Left ventricle myocardium inferior (tissue), 1 donor: Measurements from ENCODE around the gene NCKAP5. TPM values are rescaled to one million over a fixed set of nuclear protein-coding genes. Genes with fewer than 3 reads are reported as not detected.

ENCODE experiments used
- DNase-seq: peaks from one replicate; pipeline ENCODE4 v3.0.0-alpha.2; 2020
- H3K27ac ChIP-seq: fragments of 200-600 bp; replicated peaks from 2 replicates; pipeline ENCODE4 v1.8.0; 2021
- H3K27me3 ChIP-seq: fragments of 200-600 bp; 2 replicates; pipeline ENCODE4 v1.8.0; 2021; ENCODE audit warnings: low read depth
- H3K36me3 ChIP-seq: fragments of 200-600 bp; 2 replicates; pipeline ENCODE4 v1.8.0; 2021
- H3K4me1 ChIP-seq: fragments of 200-600 bp; 2 replicates; pipeline ENCODE4 v1.8.0; 2021
- H3K4me3 ChIP-seq: fragments of 200-600 bp; 2 replicates; pipeline ENCODE4 v1.8.0; 2021; ENCODE audit warnings: mild to moderate bottlenecking, moderate library complexity
- H3K9me3 ChIP-seq: fragments of 200-600 bp; replicated peaks from 2 replicates; pipeline ENCODE4 v1.8.0; 2021
- intact Hi-C: fragments of 100-400 bp; cut with micrococcal nuclease; formaldehyde crosslinking; loops from one replicate; pipeline ENCODE4 v1.11.0; 2022
- total RNA-seq: library from RNA; stranded (reverse); fragmentation: NEBNext Ultra II Directional; extraction: Animal tissue kit (Norgen Biotek cat#: 25700); gene quantifications from one replicate; pipeline ENCODE4 v1.2.1, GENCODE V29; 2021
- TF ChIP-seq, protein P1 (sequence below): fragments of 200-600 bp; IDR thresholded peaks from 2 replicates; pipeline ENCODE4 v1.8.0; 2021; ENCODE audit warnings: antibody characterized with exemption, mild to moderate bottlenecking, borderline replicate concordance
- donor health status: DM: no; HTN: yes; CAD: no; lungs with severe emphysema.

The NCKAP5 gene
- total RNA-seq, 1 donor from 2014 or later = 6.0 TPM

DNA sequence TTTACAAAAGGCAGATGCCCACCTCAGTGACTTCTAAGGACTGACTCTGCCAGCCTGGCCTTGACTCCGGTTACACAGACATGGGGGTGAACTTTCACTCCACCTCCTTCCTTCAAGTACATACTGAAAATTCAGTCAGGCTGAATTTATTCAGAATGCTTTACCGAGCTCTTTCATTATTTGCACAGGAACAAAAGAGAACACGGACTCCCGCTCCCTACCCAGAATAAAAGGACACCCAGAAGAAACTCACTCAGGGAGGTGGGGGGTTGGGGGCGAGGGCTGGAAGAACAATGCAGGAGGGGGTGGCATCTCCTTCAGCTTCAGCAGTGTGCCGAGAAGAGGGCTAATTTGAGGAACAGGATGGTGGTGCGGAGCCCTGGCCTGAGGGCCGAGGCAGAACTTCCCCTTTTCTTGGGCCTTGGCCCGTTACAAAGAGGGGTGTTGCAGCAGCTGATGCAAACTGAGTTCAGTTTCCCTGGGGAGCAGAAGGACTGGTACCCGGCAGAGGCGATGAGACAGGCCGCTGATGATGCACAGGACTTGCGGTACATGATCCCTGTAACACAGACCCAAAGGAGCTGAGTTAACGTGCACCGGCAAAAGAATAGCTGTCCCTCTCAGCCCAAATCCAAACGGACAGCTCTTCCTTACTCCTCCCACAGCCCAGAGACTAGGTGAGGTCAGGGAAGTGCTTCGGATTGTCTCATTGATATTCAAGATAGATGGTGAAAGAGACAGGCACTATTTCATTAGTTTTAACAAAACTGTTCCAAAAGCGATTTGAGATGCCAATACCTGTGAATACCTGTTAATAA, 922.3 kb downstream of the NCKAP5 start:
- intact Hi-C loops = no loop called here
- Histone ChIP-seq H3K9me3 (no peaks in the 10 kb centered on the region), H3K36me3 (no peaks in the 10 kb centered on the region), H3K4me3 (no peak overlapping the region), H3K27me3 (peaks cover 48% of the 10 kb centered on the region), H3K27ac (no peak overlapping the region), H3K4me1 (peaks cover 8% of the 10 kb centered on the region)
- TF ChIP-seq, protein P1, sequence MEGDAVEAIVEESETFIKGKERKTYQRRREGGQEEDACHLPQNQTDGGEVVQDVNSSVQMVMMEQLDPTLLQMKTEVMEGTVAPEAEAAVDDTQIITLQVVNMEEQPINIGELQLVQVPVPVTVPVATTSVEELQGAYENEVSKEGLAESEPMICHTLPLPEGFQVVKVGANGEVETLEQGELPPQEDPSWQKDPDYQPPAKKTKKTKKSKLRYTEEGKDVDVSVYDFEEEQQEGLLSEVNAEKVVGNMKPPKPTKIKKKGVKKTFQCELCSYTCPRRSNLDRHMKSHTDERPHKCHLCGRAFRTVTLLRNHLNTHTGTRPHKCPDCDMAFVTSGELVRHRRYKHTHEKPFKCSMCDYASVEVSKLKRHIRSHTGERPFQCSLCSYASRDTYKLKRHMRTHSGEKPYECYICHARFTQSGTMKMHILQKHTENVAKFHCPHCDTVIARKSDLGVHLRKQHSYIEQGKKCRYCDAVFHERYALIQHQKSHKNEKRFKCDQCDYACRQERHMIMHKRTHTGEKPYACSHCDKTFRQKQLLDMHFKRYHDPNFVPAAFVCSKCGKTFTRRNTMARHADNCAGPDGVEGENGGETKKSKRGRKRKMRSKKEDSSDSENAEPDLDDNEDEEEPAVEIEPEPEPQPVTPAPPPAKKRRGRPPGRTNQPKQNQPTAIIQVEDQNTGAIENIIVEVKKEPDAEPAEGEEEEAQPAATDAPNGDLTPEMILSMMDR = no peak
- DNase-seq = no peak

DNA sequence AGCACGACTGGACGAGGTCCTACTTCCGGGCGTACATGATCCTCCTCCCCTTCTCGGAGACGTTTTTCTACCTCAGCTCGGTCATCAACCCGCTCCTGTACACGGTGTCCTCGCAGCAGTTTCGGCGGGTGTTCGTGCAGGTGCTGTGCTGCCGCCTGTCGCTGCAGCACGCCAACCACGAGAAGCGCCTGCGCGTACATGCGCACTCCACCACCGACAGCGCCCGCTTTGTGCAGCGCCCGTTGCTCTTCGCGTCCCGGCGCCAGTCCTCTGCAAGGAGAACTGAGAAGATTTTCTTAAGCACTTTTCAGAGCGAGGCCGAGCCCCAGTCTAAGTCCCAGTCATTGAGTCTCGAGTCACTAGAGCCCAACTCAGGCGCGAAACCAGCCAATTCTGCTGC, 923.1 kb downstream of the NCKAP5 start:
- Histone ChIP-seq H3K36me3 (no peaks in the 10 kb centered on the region), H3K4me1 (peaks cover 8% of the 10 kb centered on the region), H3K4me3 (no peak overlapping the region), H3K27ac (no peak overlapping the region), H3K27me3 (peaks cover 48% of the 10 kb centered on the region), H3K9me3 (no peaks in the 10 kb centered on the region)
- DNase-seq = no peak
- intact Hi-C loops = no loop called here
- TF ChIP-seq, protein P1 = no peak

DNA sequence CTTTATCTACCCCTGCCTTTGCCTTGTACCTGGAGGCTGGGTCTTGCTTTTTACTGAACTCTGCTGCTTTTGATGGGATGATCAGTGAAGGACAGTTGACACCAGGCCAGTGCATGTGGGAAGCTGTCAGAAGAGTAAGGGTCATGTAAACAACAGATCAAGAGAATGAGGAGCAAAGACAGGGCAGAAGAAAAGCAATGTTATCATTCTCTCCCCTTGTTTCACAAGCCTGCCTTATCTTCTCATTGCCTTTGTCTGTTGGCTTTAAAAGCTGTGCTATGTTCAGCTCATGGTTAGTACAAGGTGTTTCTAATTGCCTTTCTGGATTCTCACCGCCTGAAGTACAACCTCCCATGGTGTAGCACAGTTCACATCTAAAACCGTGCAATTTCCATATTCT, 925.8 kb downstream of the NCKAP5 start:
- no peak for DNase-seq
- no peak overlapping the region for H3K4me3 ChIP-seq
- no peak overlapping the region for H3K27ac ChIP-seq
- H3K4me1 ChIP-seq = peaks cover 8% of the 10 kb centered on the region
- TF ChIP-seq, protein P1 = no peak
- no peaks in the 10 kb centered on the region for H3K9me3 ChIP-seq
- H3K27me3 ChIP-seq = peaks cover 26% of the 10 kb centered on the region
- intact Hi-C loops = no loop called here
- no peaks in the 10 kb centered on the region for H3K36me3 ChIP-seq

DNA sequence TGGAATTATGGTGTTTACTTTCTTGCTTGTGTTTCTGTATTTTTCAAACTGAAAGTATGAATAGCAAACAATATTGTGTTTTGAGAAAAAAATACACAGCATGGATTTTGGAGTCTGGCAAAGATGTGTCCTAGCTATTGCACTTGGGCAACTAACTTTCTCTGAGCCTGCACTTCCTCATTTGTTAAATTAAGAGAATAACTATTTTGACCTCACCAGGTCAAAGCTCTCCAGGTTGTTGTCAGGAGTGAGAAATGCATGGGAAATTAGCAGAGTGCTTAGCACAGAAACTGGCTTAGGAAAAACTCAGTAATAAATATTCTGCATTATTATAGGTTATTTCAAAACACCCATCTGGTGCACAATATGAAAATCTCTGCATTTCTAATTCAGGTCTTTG, 926.4 kb downstream of the NCKAP5 start:
- TF ChIP-seq, protein P1 = no peak
- no peak for DNase-seq
- H3K36me3 ChIP-seq = no peaks in the 10 kb centered on the region
- no peak overlapping the region for H3K27ac ChIP-seq
- no peaks in the 10 kb centered on the region for H3K9me3 ChIP-seq
- intact Hi-C loops = no loop called here
- H3K4me1 ChIP-seq = peaks cover 8% of the 10 kb centered on the region
- H3K4me3 ChIP-seq = no peak overlapping the region
- peaks cover 21% of the 10 kb centered on the region for H3K27me3 ChIP-seq

DNA sequence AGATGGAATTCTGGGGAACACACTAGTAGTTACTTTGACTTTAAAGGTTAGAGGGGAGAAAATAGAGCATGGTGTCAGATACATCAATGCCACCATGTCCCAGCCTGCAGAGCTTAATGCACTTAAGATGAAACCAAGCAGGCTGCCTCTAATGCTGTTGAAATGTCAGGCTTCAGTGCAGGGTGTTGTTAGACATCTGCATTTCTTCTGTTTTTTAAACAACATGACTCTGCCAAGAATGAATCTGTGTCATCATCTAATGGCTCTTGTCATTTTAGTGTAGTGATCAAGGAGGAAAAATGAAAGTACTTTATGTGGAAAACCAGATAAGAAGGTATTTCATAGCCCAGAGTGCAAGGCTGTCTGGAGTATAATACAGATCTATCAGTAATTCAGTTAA, 928.1 kb downstream of the NCKAP5 start:
- H3K36me3 ChIP-seq = no peaks in the 10 kb centered on the region
- TF ChIP-seq, protein P1 = no peak
- peaks cover 15% of the 10 kb centered on the region for H3K4me1 ChIP-seq
- no peak for DNase-seq
- no peak overlapping the region for H3K4me3 ChIP-seq
- H3K27ac ChIP-seq = no peak overlapping the region
- no peaks in the 10 kb centered on the region for H3K9me3 ChIP-seq
- intact Hi-C loops = no loop called here
- peaks cover 4% of the 10 kb centered on the region for H3K27me3 ChIP-seq
